Body of pancreas (tissue), 4 donors: ENCODE results near the gene ASB18.

ENCODE experiments used
- CTCF ChIP-seq, 7 experiments: fragments of 450-650 bp in 4 of 7; fragments of 200-600 bp in 3 of 7; sonication (generic) in 3 of 7; IDR thresholded peaks; one replicate each; pipeline ENCODE4 v1.5.1; 2016 to 2019; ENCODE audit warnings: antibody characterized with exemption in 7 of 7
- POLR2A ChIP-seq, 3 donors: fragments of 450-650 bp; IDR thresholded peaks; one replicate each; pipeline ENCODE4 v1.6.1; 2016; ENCODE audit warnings: antibody characterized with exemption in 3 of 3, mild to moderate bottlenecking in 2 of 3

GRCh38 chr2:236311286-236311685 lies 47.1 kb upstream of the ASB18 start:
- no peak for TF ChIP-seq CTCF (IDR thresholded peaks at IDR 0.05)
- TF ChIP-seq POLR2A (IDR thresholded peaks at IDR 0.05): no peak
